ENCODE data around the gene ITGB5. TPM values are rescaled to one million over a fixed set of nuclear protein-coding genes. Genes with fewer than 3 reads are reported as not detected.

Gene ITGB5
- total RNA-seq, 4 donors from 2014 or later = 159 to 397 (median 245) TPM

GRCh38 chr3:124781476-124782376 lies 105.4 kb downstream of the ITGB5 start:
- H3K27me3 ChIP-seq = no peaks in the 10 kb centered on the region
- peak overlapping the region; percentile 79 for H3K27ac ChIP-seq
- no peaks in the 10 kb centered on the region for H3K9me3 ChIP-seq
- peaks cover 69% of the 10 kb centered on the region for H3K4me1 ChIP-seq
- DNase-seq (ENCODE audit: low spot score in 2 of 2) = no peak
- H3K4me3 ChIP-seq = no peak overlapping the region
- TF ChIP-seq EP300 (IDR thresholded peaks at IDR 0.05) (no peak), POLR2A (IDR thresholded peaks at IDR 0.05) (no peak), POLR2AphosphoS5 (IDR thresholded peaks at IDR 0.05) (no peak)
- TF ChIP-seq, protein P1, sequence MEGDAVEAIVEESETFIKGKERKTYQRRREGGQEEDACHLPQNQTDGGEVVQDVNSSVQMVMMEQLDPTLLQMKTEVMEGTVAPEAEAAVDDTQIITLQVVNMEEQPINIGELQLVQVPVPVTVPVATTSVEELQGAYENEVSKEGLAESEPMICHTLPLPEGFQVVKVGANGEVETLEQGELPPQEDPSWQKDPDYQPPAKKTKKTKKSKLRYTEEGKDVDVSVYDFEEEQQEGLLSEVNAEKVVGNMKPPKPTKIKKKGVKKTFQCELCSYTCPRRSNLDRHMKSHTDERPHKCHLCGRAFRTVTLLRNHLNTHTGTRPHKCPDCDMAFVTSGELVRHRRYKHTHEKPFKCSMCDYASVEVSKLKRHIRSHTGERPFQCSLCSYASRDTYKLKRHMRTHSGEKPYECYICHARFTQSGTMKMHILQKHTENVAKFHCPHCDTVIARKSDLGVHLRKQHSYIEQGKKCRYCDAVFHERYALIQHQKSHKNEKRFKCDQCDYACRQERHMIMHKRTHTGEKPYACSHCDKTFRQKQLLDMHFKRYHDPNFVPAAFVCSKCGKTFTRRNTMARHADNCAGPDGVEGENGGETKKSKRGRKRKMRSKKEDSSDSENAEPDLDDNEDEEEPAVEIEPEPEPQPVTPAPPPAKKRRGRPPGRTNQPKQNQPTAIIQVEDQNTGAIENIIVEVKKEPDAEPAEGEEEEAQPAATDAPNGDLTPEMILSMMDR (IDR thresholded peaks at IDR 0.05) = no peak
- 43% methylated on average over 8 of the region's 8 CpGs for WGBS
- H3K36me3 ChIP-seq = no peaks in the 10 kb centered on the region

GRCh38 chr3:124780761-124781475 lies 106.2 kb downstream of the ITGB5 start:
- peak; percentile 87 for DNase-seq (ENCODE audit: low spot score in 2 of 2)
- WGBS = 14% methylated on average over 14 of the region's 15 CpGs
- Histone ChIP-seq H3K4me3 (no peak overlapping the region), H3K36me3 (peaks cover 3% of the 10 kb centered on the region), H3K4me1 (peaks cover 61% of the 10 kb centered on the region), H3K27me3 (no peaks in the 10 kb centered on the region), H3K9me3 (no peaks in the 10 kb centered on the region), H3K27ac (peak overlapping the region; percentile 79)
- TF ChIP-seq, protein P1 (IDR thresholded peaks at IDR 0.05) = no peak
- TF ChIP-seq POLR2AphosphoS5 (IDR thresholded peaks at IDR 0.05) = peak in 1 of 3 donors; percentile 60
- no peak for TF ChIP-seq EP300 (IDR thresholded peaks at IDR 0.05)
- no peak for TF ChIP-seq POLR2A (IDR thresholded peaks at IDR 0.05)

DNA sequence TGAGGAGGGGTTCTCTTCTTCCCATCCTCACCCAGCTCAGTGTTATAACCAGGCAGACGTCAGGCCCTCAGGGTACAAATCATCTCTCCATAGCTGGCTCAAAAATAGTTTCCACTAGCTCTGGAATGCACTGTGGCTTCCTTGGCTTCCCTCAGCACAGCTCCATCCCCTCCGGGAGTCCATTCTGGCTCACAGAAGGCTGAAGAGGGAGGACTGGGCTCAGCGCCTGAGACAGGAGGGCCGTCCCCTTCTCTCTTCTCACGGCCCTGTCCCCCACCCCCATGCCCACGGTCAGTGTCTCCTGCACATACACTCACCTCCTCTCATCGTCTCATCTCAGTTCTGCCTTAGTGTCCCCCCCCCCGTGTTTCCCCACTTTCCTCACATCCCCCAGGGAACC lies 106.8 kb downstream of the ITGB5 start:
- H3K4me1 ChIP-seq = peaks cover 56% of the 10 kb centered on the region
- H3K9me3 ChIP-seq = no peaks in the 10 kb centered on the region
- peaks cover 5% of the 10 kb centered on the region for H3K36me3 ChIP-seq
- 8% methylated on average over 7 of the region's 8 CpGs for WGBS
- peak overlapping the region; percentile 79 for H3K27ac ChIP-seq
- no peak overlapping the region for H3K4me3 ChIP-seq
- TF ChIP-seq EP300 (IDR thresholded peaks at IDR 0.05) = no peak
- TF ChIP-seq POLR2AphosphoS5 (IDR thresholded peaks at IDR 0.05) = peak in 2 of 3 donors; percentile 28 to 45
- H3K27me3 ChIP-seq = no peaks in the 10 kb centered on the region
- DNase-seq (ENCODE audit: low spot score in 2 of 2) = peak; percentile 87 to 88

DNA sequence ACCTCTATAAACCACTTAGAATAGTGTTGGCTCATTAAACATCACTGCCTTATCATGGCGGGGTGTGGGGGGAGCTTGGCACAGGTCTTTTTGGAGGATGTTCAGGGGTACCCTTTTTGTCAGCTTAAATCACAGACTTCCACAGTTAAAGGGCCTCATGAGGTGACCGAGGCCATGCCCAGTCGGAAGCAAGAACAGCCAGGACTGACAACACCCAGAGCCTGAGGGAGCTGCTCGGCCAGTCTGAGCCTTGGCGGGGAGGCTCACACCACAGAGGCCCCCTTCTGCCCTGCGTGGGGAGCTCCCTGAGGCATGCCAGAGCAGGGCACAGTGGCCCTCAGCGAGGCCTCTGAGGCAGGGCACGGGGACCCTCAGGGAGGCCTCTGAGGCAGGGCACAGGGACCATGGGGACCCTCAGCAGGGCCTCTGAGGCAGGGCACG lies 107.4 kb downstream of the ITGB5 start:
- Histone ChIP-seq H3K4me3 (no peak overlapping the region), H3K36me3 (peaks cover 5% of the 10 kb centered on the region), H3K27ac (peak overlapping the region; percentile 79), H3K27me3 (no peaks in the 10 kb centered on the region), H3K9me3 (no peaks in the 10 kb centered on the region), H3K4me1 (peaks cover 57% of the 10 kb centered on the region)
- TF ChIP-seq POLR2A (IDR thresholded peaks at IDR 0.05) (no peak), POLR2AphosphoS5 (IDR thresholded peaks at IDR 0.05) (no peak), EP300 (IDR thresholded peaks at IDR 0.05) (no peak)
- TF ChIP-seq, protein P1 (IDR thresholded peaks at IDR 0.05) = no peak
- DNase-seq (ENCODE audit: low spot score in 2 of 2) = no peak
- WGBS = 83% methylated on average over 1 of the region's 9 CpGs

DNA sequence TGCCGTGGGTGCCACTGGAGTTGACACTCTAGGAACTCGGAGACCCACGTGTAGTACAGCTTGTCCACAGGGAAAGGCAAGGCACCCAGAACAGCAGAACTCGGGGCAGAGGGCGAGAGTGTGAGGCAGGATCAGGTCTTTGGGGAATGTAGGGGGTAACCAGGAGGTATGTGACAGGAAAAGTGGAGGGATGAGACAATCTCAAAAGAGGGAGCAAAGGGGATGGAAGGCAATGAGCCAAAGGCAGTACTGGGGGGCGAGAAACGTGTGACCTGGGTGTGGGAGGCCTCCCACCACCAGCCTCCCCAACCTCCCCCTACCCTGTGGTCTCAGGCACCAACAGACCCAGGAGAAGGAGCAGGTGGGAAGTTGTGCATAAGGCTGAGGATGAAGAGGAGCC lies 108.0 kb downstream of the ITGB5 start:
- 87% methylated on average over 7 of the region's 7 CpGs for WGBS
- H3K36me3 ChIP-seq = peaks cover 5% of the 10 kb centered on the region
- no peak overlapping the region for H3K4me3 ChIP-seq
- no peak for TF ChIP-seq POLR2A (IDR thresholded peaks at IDR 0.05)
- H3K9me3 ChIP-seq = no peaks in the 10 kb centered on the region
- H3K27me3 ChIP-seq = no peaks in the 10 kb centered on the region
- no peak for DNase-seq (ENCODE audit: low spot score in 2 of 2)
- peak overlapping the region; percentile 79 for H3K27ac ChIP-seq
- peaks cover 56% of the 10 kb centered on the region for H3K4me1 ChIP-seq

Data from suprapubic skin (tissue), 4 donors.